Muscle layer of duodenum (tissue), 2 donors: Measurements from ENCODE around the gene AGAP3.

Experiments used
- H3K27ac ChIP-seq: one replicate; pipeline ENCODE4 v1.7.0; 2013; ENCODE audit warnings: mild to moderate bottlenecking, low read length
- H3K27me3 ChIP-seq: one replicate; pipeline ENCODE4 v1.7.0; 2013; ENCODE audit warnings: low read depth, mild to moderate bottlenecking, control low read depth, low read length
- H3K36me3 ChIP-seq, 2 donors: one replicate each; pipeline ENCODE4 v1.7.0; 2013; ENCODE audit warnings: low read length in 2 of 2, control low read depth in 1 of 2, mild to moderate bottlenecking in 1 of 2; ENCODE audit not compliant: insufficient read depth in 2 of 2, control insufficient read depth in 1 of 2
- H3K4me1 ChIP-seq, 2 donors: one replicate each; pipeline ENCODE4 v1.7.0; 2013; ENCODE audit warnings: low read length in 2 of 2, mild to moderate bottlenecking in 2 of 2, control low read depth in 1 of 2, moderate library complexity in 1 of 2; ENCODE audit not compliant: insufficient read depth in 2 of 2, control insufficient read depth in 1 of 2
- H3K4me3 ChIP-seq, 2 donors: one replicate each; pipeline ENCODE4 v1.7.0; 2013; ENCODE audit warnings: low read length in 2 of 2, low read depth in 1 of 2, mild to moderate bottlenecking in 1 of 2
- H3K9me3 ChIP-seq, 2 donors: one replicate each; pipeline ENCODE4 v1.7.0; 2013; ENCODE audit warnings: low read length in 2 of 2, control low read depth in 1 of 2, mild to moderate bottlenecking in 1 of 2; ENCODE audit not compliant: control insufficient read depth in 1 of 2
- donor health status: healthy.

The AGAP3 gene

DNA sequence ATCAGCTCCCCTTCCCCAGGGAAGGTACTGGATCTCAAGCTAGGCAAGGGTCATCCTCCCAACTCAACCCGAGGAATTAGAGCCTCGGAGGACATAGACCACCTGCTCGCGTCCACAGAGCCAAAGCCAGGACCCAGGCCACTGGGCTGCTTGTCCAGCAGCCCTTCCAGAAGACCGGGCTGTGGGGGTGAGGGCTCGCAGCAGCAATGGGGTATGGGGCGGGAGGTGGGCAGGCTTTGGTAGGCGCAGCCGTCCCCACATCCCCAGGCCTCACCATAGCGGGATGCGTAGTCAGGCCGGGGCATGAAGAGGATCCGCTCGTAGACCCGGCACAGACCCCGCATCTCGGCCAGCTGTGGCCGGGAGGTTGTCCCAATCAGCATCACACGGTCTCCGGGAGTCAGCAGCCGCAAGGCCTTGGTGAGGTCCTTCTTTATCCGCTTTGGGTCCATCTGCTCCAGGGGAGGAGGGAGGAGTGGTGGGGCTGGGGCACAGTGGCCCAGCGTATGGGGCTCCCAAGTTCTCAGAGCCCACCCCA lies 105.8 kb downstream of the AGAP3 start:
- Histone ChIP-seq H3K27ac (no peak overlapping the region), H3K36me3 (no peaks in the 10 kb centered on the region), H3K9me3 (no peaks in the 10 kb centered on the region), H3K4me1 (no peaks in the 10 kb centered on the region), H3K27me3 (no peaks in the 10 kb centered on the region), H3K4me3 (no peak overlapping the region)

DNA sequence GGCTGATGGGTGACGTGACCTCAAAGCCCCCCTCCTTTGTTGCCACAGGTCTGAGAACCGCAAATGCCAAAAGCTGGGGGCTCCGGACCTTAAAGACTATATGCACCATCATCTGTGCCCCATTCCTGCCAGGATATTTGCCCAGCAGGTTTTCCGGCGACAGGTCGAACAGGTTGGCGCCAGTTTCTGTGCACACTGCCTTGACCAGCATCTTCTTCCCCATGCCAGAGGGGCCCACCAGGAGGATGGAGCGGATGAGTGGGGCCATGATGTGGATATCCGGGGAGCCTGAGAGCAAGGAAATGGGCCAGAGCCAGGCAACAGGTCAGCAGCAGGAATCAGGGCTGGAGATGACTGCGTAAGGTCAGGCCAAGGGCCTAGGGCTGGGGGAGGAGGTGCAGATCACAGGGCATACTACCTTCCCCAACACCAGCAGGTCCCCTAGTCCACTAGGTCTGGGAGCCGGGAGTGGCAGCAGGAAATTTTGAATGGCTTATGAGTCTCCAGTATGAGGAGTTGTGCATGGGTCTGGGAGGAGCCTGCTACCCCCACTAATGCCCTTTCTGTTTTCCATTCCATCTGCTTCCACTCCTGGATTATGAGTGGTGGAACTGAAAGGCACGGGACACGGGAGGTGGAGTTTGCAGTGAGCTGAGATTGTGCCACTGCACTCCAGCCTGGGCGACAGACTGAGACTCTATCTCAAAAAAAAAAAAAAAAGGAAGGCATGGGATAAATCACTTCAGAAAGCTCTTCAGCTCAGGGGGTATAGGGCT lies 107.1 kb downstream of the AGAP3 start:
- no peaks in the 10 kb centered on the region for H3K4me1 ChIP-seq
- no peaks in the 10 kb centered on the region for H3K36me3 ChIP-seq
- no peak overlapping the region for H3K4me3 ChIP-seq
- H3K27me3 ChIP-seq, result no peaks in the 10 kb centered on the region
- no peak overlapping the region for H3K27ac ChIP-seq
- H3K9me3 ChIP-seq, result no peaks in the 10 kb centered on the region
